Upper lobe of left lung (tissue), 6 donors: Measurements from ENCODE around the gene TRIM73. TPM values are rescaled to one million over a fixed set of nuclear protein-coding genes. Genes with fewer than 3 reads are reported as not detected.
"Not testable (repeated sequence)": the region's sequence is repeated elsewhere in the genome, so short reads cannot be mapped to it uniquely, and the experiment has no call there.

Experiments
- ATAC-seq, 2 donors: fragments of 200-7000 bp; cut with Tn5 transposase; one replicate each; pipeline ENCODE4 v1.9.1; 2022; ENCODE audit warnings: mild to moderate bottlenecking in 2 of 2, moderate library complexity in 2 of 2; ENCODE audit not compliant: low FRiP score in 2 of 2
- DNase-seq, 2 donors: peaks; one replicate each; pipeline ENCODE4 v3.0.0-alpha.2; 2019 to 2020
- H3K27ac ChIP-seq, 4 donors: fragments of 200-600 bp; sonication (generic); one replicate each; pipeline ENCODE4 v1.5.1; 2016 to 2019
- H3K27me3 ChIP-seq, 4 donors: fragments of 200-600 bp; sonication (generic); one replicate each; pipeline ENCODE4 v1.5.1; 2017 to 2019
- H3K36me3 ChIP-seq, 4 donors: fragments of 200-600 bp; sonication (generic); one replicate each; pipeline ENCODE4 v1.5.1; 2016 to 2019
- H3K4me1 ChIP-seq, 4 donors: fragments of 200-600 bp; sonication (generic); one replicate each; pipeline ENCODE4 v1.5.1; 2018 to 2019
- H3K4me3 ChIP-seq, 4 donors: fragments of 200-600 bp; sonication (generic); one replicate each; pipeline ENCODE4 v1.5.1; 2017 to 2019; ENCODE audit warnings: mild to moderate bottlenecking in 2 of 4, moderate library complexity in 1 of 4
- H3K9me3 ChIP-seq, 4 donors: fragments of 200-600 bp; sonication (generic); one replicate each; pipeline ENCODE4 v1.5.1; 2018 to 2019
- POLR2A ChIP-seq, 4 donors: fragments of 450-650 bp; IDR thresholded peaks; one replicate each; pipeline ENCODE4 v1.5.1; 2016 to 2017; ENCODE audit warnings: antibody characterized with exemption in 4 of 4, mild to moderate bottlenecking in 2 of 4
- whole genome bisulfite sequencing, 2 donors: methylation state at CpG; one replicate each; pipeline ENCODE4 v1.1.5; 2017 to 2018; 5-methylcytosine and 5-hydroxymethylcytosine counted together
- total RNA-seq, 6 donors: library from RNA; depleted of rRNA in 4 of 6; stranded (reverse); fragments of >200 nt in 4 of 6; gene quantifications; one replicate each; pipeline versions ENCODE4 v1.1.0 to v1.2.1, GENCODE V29; 2016 to 2021
- donor health status: DM: no; HTN: no; CAD: no; lungs with moderate emphysema.
- donor health status: DM: no; HTN: yes; CAD: no; lungs with severe emphysema.

TRIM73 gene
- 10 to 100 TPM in 1 of 6 donors, 1 to 10 TPM in 5; 1.4 to 10.5 (median 3.3) TPM for total RNA-seq

GRCh38 chr7:75395329-75395728, at the start of gene TRIM73:
Gene TRIM73, plus strand, starts transcription at chr7:75395629. Its CDS starts 3,305 bp downstream, at chr7:75398934.
- not testable (repeated sequence) for H3K27ac ChIP-seq, H3K4me3 ChIP-seq, H3K9me3 ChIP-seq, H3K27me3 ChIP-seq, H3K36me3 ChIP-seq, H3K4me1 ChIP-seq
- peak in 1 of 2 donors; percentile 9 for ATAC-seq
- DNase-seq = peak in 1 of 2 donors; percentile 16
- WGBS, 2 donors = no CpG with 5 or more reads among the region's 34 CpGs

GRCh38 chr7:75358671-75359541, 36.5 kb upstream of the TRIM73 start:
- H3K36me3 ChIP-seq, H3K27me3 ChIP-seq, H3K9me3 ChIP-seq, H3K4me1 ChIP-seq: not testable (repeated sequence)
- DNase-seq (peak in 1 of 2 donors; percentile 18), ATAC-seq (peak; percentile 81 to 87)
- peak overlapping the region in 3 of 4 donors; percentile 65 to 79 (median 75) for H3K27ac ChIP-seq
- peak overlapping the region in 3 of 4 donors; percentile 42 to 46 (median 45) for H3K4me3 ChIP-seq
- WGBS, 2 donors = 0% methylated on average over 8 of the region's 70 CpGs; no CpG with 5 or more reads in 1 of the 2 donors
- peak in 1 of 4 donors; percentile 14 for TF ChIP-seq POLR2A (IDR thresholded peaks at IDR 0.05)

GRCh38 chr7:75359542-75359848, 35.9 kb upstream of the TRIM73 start:
- Histone ChIP-seq H3K27ac (peak overlapping the region in 2 of 4 donors; percentile 75 to 79), H3K4me3 (peak overlapping the region in 3 of 4 donors; percentile 42 to 46 (median 45))
- ATAC-seq = peak in 1 of 2 donors; percentile 74
- H3K4me1 ChIP-seq, H3K27me3 ChIP-seq, H3K36me3 ChIP-seq, DNase-seq, H3K9me3 ChIP-seq: not testable (repeated sequence)
- WGBS, 2 donors = no CpG with 5 or more reads among the region's 29 CpGs

- H3K4me1 ChIP-seq, H3K4me3 ChIP-seq, H3K9me3 ChIP-seq, H3K36me3 ChIP-seq, ATAC-seq, DNase-seq, H3K27ac ChIP-seq, H3K27me3 ChIP-seq: not testable (repeated sequence)
- no CpG with 5 or more reads among the region's 3 CpGs for WGBS, 2 donors
Measured at GRCh38 chr7:75364079-75364478, 31.4 kb upstream of the TRIM73 start.

GRCh38 chr7:75366643-75367042, 28.8 kb upstream of the TRIM73 start:
- WGBS, 2 donors = no CpG with 5 or more reads among the region's 5 CpGs
- ATAC-seq = not testable (repeated sequence)

GRCh38 chr7:75367313-75367712, 28.1 kb upstream of the TRIM73 start:
- not testable (repeated sequence) for H3K27ac ChIP-seq, H3K9me3 ChIP-seq, H3K27me3 ChIP-seq, H3K36me3 ChIP-seq, H3K4me1 ChIP-seq, H3K4me3 ChIP-seq, DNase-seq
- peak in 1 of 2 donors; percentile 19 for ATAC-seq
- no CpG with 5 or more reads among the region's 9 CpGs for WGBS, 2 donors

More at GRCh38 chr7:75366643-75367042, 28.8 kb upstream of the TRIM73 start:
- not testable (repeated sequence) for H3K9me3 ChIP-seq, H3K4me1 ChIP-seq, H3K36me3 ChIP-seq, H3K27me3 ChIP-seq, DNase-seq, H3K27ac ChIP-seq, H3K4me3 ChIP-seq

- H3K27ac ChIP-seq, H3K4me1 ChIP-seq, DNase-seq, H3K9me3 ChIP-seq, H3K27me3 ChIP-seq, H3K36me3 ChIP-seq, H3K4me3 ChIP-seq: not testable (repeated sequence)
- ATAC-seq = peak in 1 of 2 donors; percentile 15
- no CpG with 5 or more reads among the region's 4 CpGs for WGBS, 2 donors
Measured at GRCh38 chr7:75374144-75374518, 21.3 kb upstream of the TRIM73 start.

GRCh38 chr7:75374519-75375317, 20.7 kb upstream of the TRIM73 start:
- DNase-seq = not testable (repeated sequence)

GRCh38 chr7:75393194-75393593, 2.2 kb upstream of the TRIM73 start:
- DNase-seq, H3K36me3 ChIP-seq, H3K4me1 ChIP-seq, H3K4me3 ChIP-seq, H3K9me3 ChIP-seq, H3K27ac ChIP-seq, H3K27me3 ChIP-seq: not testable (repeated sequence)
- no CpG with 5 or more reads among the region's 6 CpGs for WGBS, 2 donors
- ATAC-seq = peak in 1 of 2 donors; percentile 17

More at GRCh38 chr7:75374519-75375317, 20.7 kb upstream of the TRIM73 start:
- peak; percentile 17 to 83 for ATAC-seq
- H3K27me3 ChIP-seq, H3K9me3 ChIP-seq, H3K27ac ChIP-seq, H3K4me1 ChIP-seq, H3K36me3 ChIP-seq, H3K4me3 ChIP-seq: not testable (repeated sequence)
- WGBS, 2 donors = no CpG with 5 or more reads among the region's 17 CpGs

- H3K4me3 ChIP-seq, H3K9me3 ChIP-seq, H3K27me3 ChIP-seq, ATAC-seq, H3K27ac ChIP-seq, H3K4me1 ChIP-seq, DNase-seq, H3K36me3 ChIP-seq: not testable (repeated sequence)
- whole genome bisulfite sequencing, 2 donors = no CpG with 5 or more reads among the region's 2 CpGs
Measured at GRCh38 chr7:75397865-75398264, 2.4 kb downstream of the TRIM73 start.

GRCh38 chr7:75398771-75399700, 3.6 kb downstream of the TRIM73 start:
- H3K27ac ChIP-seq, H3K36me3 ChIP-seq, H3K4me1 ChIP-seq, H3K9me3 ChIP-seq, H3K4me3 ChIP-seq, H3K27me3 ChIP-seq: not testable (repeated sequence)
- DNase-seq = peak in 1 of 2 donors; percentile 18
- peak in 1 of 2 donors; percentile 47 for ATAC-seq
- no CpG with 5 or more reads among the region's 34 CpGs for WGBS, 2 donors

- H3K27me3 ChIP-seq, H3K36me3 ChIP-seq, H3K4me3 ChIP-seq, H3K4me1 ChIP-seq, H3K9me3 ChIP-seq, H3K27ac ChIP-seq, ATAC-seq, DNase-seq: not testable (repeated sequence)
- no CpG with 5 or more reads among the region's 6 CpGs for WGBS, 2 donors
Measured at GRCh38 chr7:75400575-75400974, 5.1 kb downstream of the TRIM73 start.
